RCC 7860 (cell line): ENCODE results near the gene C9orf153.
"Not testable (repeated sequence)": the region's sequence is repeated elsewhere in the genome, so short reads cannot be mapped to it uniquely, and the experiment has no call there.

Source experiments
- DNase-seq: peaks from one replicate; pipeline ENCODE4 v3.0.0-alpha.2; 2015; ENCODE audit warnings: low spot score
- FAIRE-seq: peaks from 2 replicates; lab custom pipeline; 2012; peaks lifted over from hg19 to GRCh38; lab: Jason Lieb, UNC

C9orf153 gene

GRCh38 chr9:86193088-86193487, 66.4 kb downstream of the C9orf153 start:
- no peak for FAIRE-seq

GRCh38 chr9:86190700-86191099, 68.8 kb downstream of the C9orf153 start:
- FAIRE-seq, DNase-seq: not testable (repeated sequence)

More at GRCh38 chr9:86193088-86193487, 66.4 kb downstream of the C9orf153 start:
- DNase-seq: no peak

GRCh38 chr9:86187121-86187520, 72.3 kb downstream of the C9orf153 start:
- DNase-seq: no peak
- no peak for FAIRE-seq

GRCh38 chr9:86186696-86187095, 72.8 kb downstream of the C9orf153 start:
- FAIRE-seq (no peak), DNase-seq (no peak)

GRCh38 chr9:86185872-86186271, 73.6 kb downstream of the C9orf153 start:
- no peak for DNase-seq
- no peak for FAIRE-seq

- DNase-seq: no peak
- FAIRE-seq: no peak
Measured at GRCh38 chr9:86184138-86184524, 75.3 kb downstream of the C9orf153 start.

GRCh38 chr9:86183229-86184137, 76.0 kb downstream of the C9orf153 start:
- FAIRE-seq: no peak
- DNase-seq: no peak

GRCh38 chr9:86181379-86182315, 77.8 kb downstream of the C9orf153 start:
- DNase-seq: no peak
- no peak for FAIRE-seq

GRCh38 chr9:86178503-86178902, 81.0 kb downstream of the C9orf153 start:
- DNase-seq (no peak), FAIRE-seq (no peak)

GRCh38 chr9:86177995-86178394, 81.5 kb downstream of the C9orf153 start:
- DNase-seq: no peak
- FAIRE-seq: no peak

- FAIRE-seq (no peak), DNase-seq (no peak)
Measured at GRCh38 chr9:86176468-86176867, 83.0 kb downstream of the C9orf153 start.

GRCh38 chr9:86175743-86176456, 83.6 kb downstream of the C9orf153 start:
- no peak for FAIRE-seq
- DNase-seq: no peak

- no peak for DNase-seq
- no peak for FAIRE-seq
Measured at GRCh38 chr9:86175223-86175622, 84.2 kb downstream of the C9orf153 start.
